ENCODE results near the gene BHLHE23.

The BHLHE23 gene

GRCh38 chr20:62958388-62959100, 48.2 kb downstream of the BHLHE23 start:
- CTCF ChIA-PET: interaction anchor here (0.6 kb wide), 1 partner anchor 51 kb away, joined by 3 read pairs; no protein-coding TSS in a partner anchor
- POLR2A ChIA-PET (ENCODE audit: low non-redundant PET): no interaction called here
- no peak overlapping the region for H3K27ac ChIP-seq
- TF ChIP-seq, protein P1, sequence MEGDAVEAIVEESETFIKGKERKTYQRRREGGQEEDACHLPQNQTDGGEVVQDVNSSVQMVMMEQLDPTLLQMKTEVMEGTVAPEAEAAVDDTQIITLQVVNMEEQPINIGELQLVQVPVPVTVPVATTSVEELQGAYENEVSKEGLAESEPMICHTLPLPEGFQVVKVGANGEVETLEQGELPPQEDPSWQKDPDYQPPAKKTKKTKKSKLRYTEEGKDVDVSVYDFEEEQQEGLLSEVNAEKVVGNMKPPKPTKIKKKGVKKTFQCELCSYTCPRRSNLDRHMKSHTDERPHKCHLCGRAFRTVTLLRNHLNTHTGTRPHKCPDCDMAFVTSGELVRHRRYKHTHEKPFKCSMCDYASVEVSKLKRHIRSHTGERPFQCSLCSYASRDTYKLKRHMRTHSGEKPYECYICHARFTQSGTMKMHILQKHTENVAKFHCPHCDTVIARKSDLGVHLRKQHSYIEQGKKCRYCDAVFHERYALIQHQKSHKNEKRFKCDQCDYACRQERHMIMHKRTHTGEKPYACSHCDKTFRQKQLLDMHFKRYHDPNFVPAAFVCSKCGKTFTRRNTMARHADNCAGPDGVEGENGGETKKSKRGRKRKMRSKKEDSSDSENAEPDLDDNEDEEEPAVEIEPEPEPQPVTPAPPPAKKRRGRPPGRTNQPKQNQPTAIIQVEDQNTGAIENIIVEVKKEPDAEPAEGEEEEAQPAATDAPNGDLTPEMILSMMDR (conservative IDR thresholded peaks at IDR 0.05; ENCODE audit: low read depth): no peak
- no peak for DNase-seq (ENCODE audit: low spot score)

DNA sequence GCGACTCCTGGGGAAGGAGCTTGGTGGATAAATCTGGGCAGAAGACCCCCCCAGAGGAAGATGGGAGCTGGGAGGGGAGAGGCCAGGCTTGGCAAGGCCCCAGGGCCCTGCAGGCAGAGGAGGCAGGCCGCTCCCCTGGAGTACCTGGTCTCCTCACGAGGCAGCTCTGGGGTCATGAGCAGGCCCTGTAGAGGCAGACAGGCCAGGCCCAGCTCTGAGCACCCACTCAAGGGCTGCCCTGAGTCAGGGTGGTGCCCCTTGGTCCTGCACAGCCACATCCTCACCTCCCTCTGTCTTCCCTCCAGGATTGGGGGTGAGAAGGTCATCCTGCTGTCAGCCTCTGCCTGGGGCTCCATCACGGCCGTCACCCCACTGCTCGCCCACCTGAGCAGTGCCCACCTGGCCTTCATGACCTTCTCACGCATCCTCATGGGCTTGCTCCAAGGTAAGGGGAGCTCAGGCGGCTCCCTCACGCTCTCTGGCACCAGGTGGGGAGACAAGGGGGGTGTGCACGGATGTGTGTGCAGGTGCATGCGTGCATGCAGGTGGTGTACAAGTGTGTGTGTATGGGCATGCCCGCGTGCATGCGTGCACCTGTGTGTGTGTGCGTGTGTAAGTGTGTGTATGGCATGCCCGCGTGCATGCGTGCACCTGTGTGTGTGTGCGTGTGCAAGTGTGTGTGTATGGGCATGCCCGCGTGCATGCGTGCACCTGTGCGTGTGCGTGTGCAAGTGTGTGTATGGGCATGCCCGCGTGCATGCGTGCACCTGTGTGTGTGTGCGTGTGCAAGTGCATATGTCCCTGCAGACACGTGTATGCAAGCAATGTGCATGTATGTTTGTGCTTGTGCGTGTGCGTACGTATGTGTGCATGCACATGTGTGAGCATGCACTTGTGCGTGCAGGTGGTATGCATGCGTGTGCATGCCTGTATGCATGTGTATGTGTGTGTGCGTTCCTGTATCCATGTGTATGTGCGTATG, 49.3 kb downstream of the BHLHE23 start:
- POLR2A ChIA-PET (ENCODE audit: low non-redundant PET): no interaction called here
- no peak overlapping the region for H3K27ac ChIP-seq
- CTCF ChIA-PET: interaction anchor here (0.6 kb wide), 2 partner anchors 20 to 425 kb away, joined by 3 to 4 read pairs; no protein-coding TSS in a partner anchor
- TF ChIP-seq, protein P1 (conservative IDR thresholded peaks at IDR 0.05; ENCODE audit: low read depth): no peak
- DNase-seq (ENCODE audit: low spot score): no peak

- no peak for DNase-seq (ENCODE audit: low spot score)
- CTCF ChIA-PET: interaction anchor here (0.6 to 0.8 kb wide), 4 partner anchors 19 to 426 kb away, joined by 3 to 4 read pairs (median 4); no protein-coding TSS in a partner anchor
- TF ChIP-seq, protein P1 (conservative IDR thresholded peaks at IDR 0.05; ENCODE audit: low read depth): no peak
- POLR2A ChIA-PET (ENCODE audit: low non-redundant PET): no interaction called here
- H3K27ac ChIP-seq: no peak overlapping the region
These were observed 50.2 kb downstream of the BHLHE23 start for GRCh38 chr20:62956387-62957135.

Data from RWPE1 (cell line).